Glutamatergic neuron (in vitro differentiated cells): ENCODE measurements around the gene KCNN1. TPM values are rescaled to one million over a fixed set of nuclear protein-coding genes. Genes with fewer than 3 reads are reported as not detected.
"Not testable (repeated sequence)": the region's sequence is repeated elsewhere in the genome, so short reads cannot be mapped to it uniquely, and the experiment has no call there.

Experiments
- DNase-seq: peaks from one replicate; pipeline ENCODE4 v3.0.0; 2022
- H3K27ac Mint-ChIP-seq: one replicate; pipeline ENCODE4 v1.8.0; 2020; ENCODE audit warnings: mild to moderate bottlenecking, mixed read lengths, inconsistent platforms; ENCODE audit not compliant: unreplicated experiment
- H3K27me3 Mint-ChIP-seq: one replicate; pipeline ENCODE4 v1.8.0; 2020; ENCODE audit warnings: mild to moderate bottlenecking, moderate library complexity, mixed read lengths, inconsistent platforms; ENCODE audit not compliant: unreplicated experiment
- H3K36me3 Mint-ChIP-seq: one replicate; pipeline ENCODE4 v1.8.0; 2020; ENCODE audit warnings: mild to moderate bottlenecking, mixed read lengths, inconsistent platforms; ENCODE audit not compliant: unreplicated experiment
- H3K4me1 Mint-ChIP-seq: one replicate; pipeline ENCODE4 v1.8.0; 2020; ENCODE audit warnings: mild to moderate bottlenecking, low read depth, mixed read lengths, inconsistent platforms; ENCODE audit not compliant: unreplicated experiment
- H3K4me3 Mint-ChIP-seq: one replicate; pipeline ENCODE4 v1.8.0; 2020; ENCODE audit warnings: mild to moderate bottlenecking, mixed read lengths, inconsistent platforms; ENCODE audit not compliant: unreplicated experiment
- H3K9me3 Mint-ChIP-seq: one replicate; pipeline ENCODE4 v1.8.0; 2020; ENCODE audit warnings: mild to moderate bottlenecking, moderate library complexity, mixed read lengths, inconsistent platforms; ENCODE audit not compliant: unreplicated experiment
- CTCF ChIP-seq: fragments of 200-600 bp; sonication (generic); IDR thresholded peaks from one replicate; pipeline ENCODE4 v1.5.0; 2021; ENCODE audit not compliant: partially characterized antibody, unreplicated experiment
- total RNA-seq: library from RNA; stranded (reverse); fragmentation: NEBNext Ultra II Directional; extraction: Animal tissue kit (Norgen Biotek cat#: 25700); gene quantifications from one replicate; pipeline ENCODE4 v1.2.1, GENCODE V29; 2021; ENCODE audit not compliant: unreplicated experiment

KCNN1 gene
- total RNA-seq, 1 donor from 2014 or later, result 91.1 TPM

- H3K9me3 Mint-ChIP-seq, result no peaks in the 10 kb centered on the region
- TF ChIP-seq CTCF, result no peak
- H3K27me3 Mint-ChIP-seq, result no peaks in the 10 kb centered on the region
- no peak for DNase-seq
- no peak overlapping the region for H3K4me3 Mint-ChIP-seq
- no peak overlapping the region for H3K27ac Mint-ChIP-seq
- H3K36me3 Mint-ChIP-seq, result no peaks in the 10 kb centered on the region
- no peaks in the 10 kb centered on the region for H3K4me1 Mint-ChIP-seq
Observed at GRCh38 chr19:18029617-18030338, 62.9 kb downstream of the KCNN1 start.

- not testable (repeated sequence) for H3K4me3 Mint-ChIP-seq, DNase-seq, H3K36me3 Mint-ChIP-seq, H3K9me3 Mint-ChIP-seq, H3K27ac Mint-ChIP-seq, H3K4me1 Mint-ChIP-seq, H3K27me3 Mint-ChIP-seq
Observed at GRCh38 chr19:18031401-18031800, 64.5 kb downstream of the KCNN1 start.

GRCh38 chr19:18032102-18032501, 65.2 kb downstream of the KCNN1 start:
- not testable (repeated sequence) for H3K4me1 Mint-ChIP-seq, H3K9me3 Mint-ChIP-seq, H3K4me3 Mint-ChIP-seq, DNase-seq, H3K27me3 Mint-ChIP-seq, H3K36me3 Mint-ChIP-seq, H3K27ac Mint-ChIP-seq

GRCh38 chr19:18041054-18041453, 74.1 kb downstream of the KCNN1 start:
- Mint-ChIP-seq H3K4me1 (no peaks in the 10 kb centered on the region), H3K36me3 (no peaks in the 10 kb centered on the region), H3K27ac (no peak overlapping the region), H3K4me3 (no peak overlapping the region), H3K9me3 (peaks cover 2% of the 10 kb centered on the region), H3K27me3 (peaks cover 2% of the 10 kb centered on the region)
- DNase-seq, result no peak
- no peak for TF ChIP-seq CTCF

GRCh38 chr19:18043676-18044075, 76.8 kb downstream of the KCNN1 start:
- Mint-ChIP-seq H3K4me1 (no peaks in the 10 kb centered on the region), H3K4me3 (no peak overlapping the region), H3K36me3 (no peaks in the 10 kb centered on the region), H3K9me3 (peaks cover 2% of the 10 kb centered on the region), H3K27ac (no peak overlapping the region), H3K27me3 (peaks cover 3% of the 10 kb centered on the region)
- TF ChIP-seq CTCF, result no peak
- no peak for DNase-seq

GRCh38 chr19:18044825-18045304, 78.0 kb downstream of the KCNN1 start:
- no peak overlapping the region for H3K4me3 Mint-ChIP-seq
- no peaks in the 10 kb centered on the region for H3K36me3 Mint-ChIP-seq
- no peak overlapping the region for H3K27ac Mint-ChIP-seq
- H3K27me3 Mint-ChIP-seq, result peaks cover 1% of the 10 kb centered on the region
- no peaks in the 10 kb centered on the region for H3K9me3 Mint-ChIP-seq
- peak; percentile 23 for DNase-seq
- no peak for TF ChIP-seq CTCF
- no peaks in the 10 kb centered on the region for H3K4me1 Mint-ChIP-seq
